Activated T-helper 1 cell treated with anti-CD3 and anti-CD28 coated beads, Interleukin-12 subunit alpha, Interleukin-12 subunit beta, Interleukin-2, Interleukin-4 antibody, amounts not matched to agents 30 ng/mL and 10 ng/mL and 1 ng/mL, durations not matched to agents 14 hours and 24 hours and 36 hours (primary cell): ENCODE data around the gene C2CD4C. TPM values are rescaled to one million over a fixed set of nuclear protein-coding genes. Genes with fewer than 3 reads are reported as not detected.
A peak's percentile ranks its signal among the peaks of the same experiment; 100 is the strongest.
"Not testable (repeated sequence)": the region's sequence is repeated elsewhere in the genome, so short reads cannot be mapped to it uniquely, and the experiment has no call there.

ENCODE experiments used
- DNase-seq: peaks from one replicate; pipeline ENCODE4 v3.0.0; 2021; ENCODE audit warnings: low spot score
- H3K27ac Mint-ChIP-seq: one replicate; pipeline ENCODE4 v1.8.0; 2021; ENCODE audit warnings: mild to moderate bottlenecking, mixed read lengths
- H3K27me3 Mint-ChIP-seq: one replicate; pipeline ENCODE4 v1.8.0; 2022; ENCODE audit warnings: mild to moderate bottlenecking, moderate library complexity, mixed read lengths; ENCODE audit not compliant: insufficient read depth
- H3K36me3 Mint-ChIP-seq: one replicate; pipeline ENCODE4 v1.8.0; 2021; ENCODE audit warnings: low read depth, mixed read lengths
- H3K4me1 Mint-ChIP-seq: one replicate; pipeline ENCODE4 v1.8.0; 2021; ENCODE audit warnings: low read depth, mixed read lengths
- H3K4me3 Mint-ChIP-seq: one replicate; pipeline ENCODE4 v1.8.0; 2021; ENCODE audit warnings: mild to moderate bottlenecking, moderate library complexity, mixed read lengths
- H3K9me3 Mint-ChIP-seq: one replicate; pipeline ENCODE4 v1.8.0; 2021; ENCODE audit warnings: mixed read lengths
- intact Hi-C: fragments of 100-400 bp; cut with micrococcal nuclease; formaldehyde crosslinking; loops from one replicate; pipeline ENCODE4 v1.15.1; 2024
- total RNA-seq: library from RNA; stranded (reverse); gene quantifications from 2 replicates; pipeline ENCODE4 v1.2.3, GENCODE V29; 2022

Gene C2CD4C
- total RNA-seq, 1 donor from 2014 or later: 0.08 TPM

DNA sequence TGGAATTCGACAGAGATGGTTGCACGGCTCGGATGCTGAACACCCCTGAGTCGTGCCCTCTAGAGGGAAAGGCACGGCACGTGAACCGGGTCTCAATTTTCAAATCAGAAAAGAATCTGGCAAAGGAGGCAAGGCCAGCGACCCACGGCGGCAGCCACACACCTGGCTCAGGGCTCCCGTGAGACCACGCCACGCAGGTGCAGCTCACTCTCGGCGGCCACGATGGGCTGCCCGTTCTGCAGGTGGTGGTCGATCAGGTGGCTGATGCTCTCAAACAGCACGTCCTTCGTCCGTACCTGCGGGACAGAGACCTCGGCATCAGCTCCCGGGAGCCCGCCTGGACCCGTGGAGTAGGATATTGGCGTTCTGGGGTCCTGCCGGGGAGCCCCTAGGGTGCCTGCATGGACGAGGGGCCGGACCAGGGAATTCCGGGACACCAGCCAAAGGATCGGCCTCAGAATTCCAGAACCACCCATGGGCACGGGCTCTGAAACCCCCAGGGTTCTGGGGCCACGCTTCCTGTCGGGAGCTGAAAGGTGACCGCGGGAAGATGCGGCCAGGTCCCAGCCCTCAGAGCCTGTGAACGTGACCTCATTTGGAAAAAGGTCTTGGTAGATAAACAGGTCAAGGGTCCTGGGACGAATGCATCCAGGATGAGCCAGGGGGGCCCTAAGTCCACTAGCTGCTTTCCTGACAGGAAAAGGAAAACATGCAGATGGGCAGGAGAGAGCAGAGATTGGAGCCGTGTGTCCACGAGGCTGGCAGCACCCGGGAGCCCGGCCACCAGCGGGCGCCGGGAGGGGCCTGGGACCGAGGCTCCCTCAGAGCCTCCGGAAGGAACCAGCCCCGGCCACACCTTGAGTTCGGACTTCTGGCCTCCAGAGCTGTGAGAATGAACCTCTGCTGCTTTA lies 10.1 kb upstream of the C2CD4C start:
- intact Hi-C loops: no loop called here
- H3K36me3 Mint-ChIP-seq: no peaks in the 10 kb centered on the region
- no peak overlapping the region for H3K27ac Mint-ChIP-seq
- no peaks in the 10 kb centered on the region for H3K9me3 Mint-ChIP-seq
- H3K4me1 Mint-ChIP-seq: no peaks in the 10 kb centered on the region
- DNase-seq: no peak
- H3K4me3 Mint-ChIP-seq: no peak overlapping the region
- peaks cover 2% of the 10 kb centered on the region for H3K27me3 Mint-ChIP-seq

DNA sequence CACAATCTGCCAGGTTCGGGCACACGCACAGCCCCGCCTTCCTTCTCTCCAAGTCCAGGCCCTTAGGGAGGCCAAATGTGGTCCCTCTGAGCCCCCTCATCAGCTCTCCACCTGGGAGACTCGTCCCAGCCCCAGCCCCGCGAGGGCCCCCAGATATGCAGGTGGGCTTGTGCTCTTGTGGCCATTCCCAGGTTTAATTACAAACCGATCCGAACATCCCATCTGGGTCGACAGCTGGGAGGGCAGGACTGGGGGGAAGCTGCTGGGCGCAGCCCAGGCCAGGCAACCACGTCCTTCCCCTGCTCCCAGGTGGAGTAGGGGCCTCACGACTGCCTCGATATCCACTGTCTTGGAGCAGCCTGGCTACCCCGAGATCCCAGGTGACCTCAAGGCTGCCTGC lies 7.5 kb upstream of the C2CD4C start:
- Mint-ChIP-seq H3K4me1 (no peaks in the 10 kb centered on the region), H3K27ac (no peak overlapping the region), H3K9me3 (no peaks in the 10 kb centered on the region), H3K27me3 (peaks cover 2% of the 10 kb centered on the region), H3K4me3 (no peak overlapping the region), H3K36me3 (no peaks in the 10 kb centered on the region)
- no peak for DNase-seq
- intact Hi-C loops: no loop called here

DNA sequence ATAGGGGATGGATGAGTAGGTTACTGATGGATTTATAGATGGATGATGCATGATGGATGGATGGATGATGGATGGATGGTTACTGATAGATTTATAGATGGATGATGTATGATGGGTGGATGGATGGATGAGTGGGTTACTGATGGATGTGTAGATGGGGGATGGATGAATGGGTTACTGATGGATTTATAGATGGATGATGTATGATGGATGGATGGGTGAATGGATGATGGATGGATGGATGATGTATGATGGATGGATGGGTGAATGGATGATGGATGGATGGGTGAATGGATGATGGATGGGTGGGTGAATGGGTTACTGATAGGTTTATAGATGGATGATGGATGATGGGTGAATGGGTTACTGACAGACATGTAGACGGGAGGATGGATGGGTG lies 6.3 kb upstream of the C2CD4C start:
- Mint-ChIP-seq H3K36me3 (no peaks in the 10 kb centered on the region), H3K4me3 (no peak overlapping the region), H3K4me1 (no peaks in the 10 kb centered on the region), H3K9me3 (no peaks in the 10 kb centered on the region), H3K27me3 (no peaks in the 10 kb centered on the region), H3K27ac (no peak overlapping the region)
- no peak for DNase-seq
- intact Hi-C loops: no loop called here

DNA sequence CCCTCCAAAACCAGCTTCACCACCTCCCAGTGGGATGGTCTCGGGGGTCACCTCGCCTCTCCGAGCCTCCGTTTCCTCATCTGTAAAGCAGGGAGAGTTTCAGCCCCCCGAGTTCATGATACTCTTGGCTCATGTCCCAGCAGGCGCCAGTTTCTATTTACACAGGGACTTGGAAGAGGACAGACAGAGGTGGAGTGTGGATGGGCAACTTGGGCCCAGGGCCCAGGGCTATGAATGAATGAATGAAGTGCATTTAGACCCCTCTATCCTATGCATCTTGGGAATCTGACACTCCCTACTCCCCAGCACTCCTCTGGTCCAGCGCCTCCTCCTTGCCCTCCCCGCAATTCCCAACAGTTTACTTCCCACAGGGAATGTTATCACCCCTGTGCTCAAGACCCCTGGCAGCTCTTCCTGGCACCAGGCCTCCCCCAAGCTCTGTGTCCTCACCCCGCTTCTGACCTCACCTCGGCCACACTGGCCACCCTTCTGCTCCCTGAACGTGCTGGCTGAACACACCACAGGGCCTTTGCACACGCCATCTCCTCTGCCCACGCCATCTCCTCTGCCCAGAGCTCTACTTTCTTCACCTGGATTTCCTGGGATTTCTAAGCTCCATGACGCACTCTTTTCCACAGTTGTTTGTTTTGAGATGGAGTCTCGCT lies 4.9 kb upstream of the C2CD4C start:
- intact Hi-C loops: no loop called here
- Mint-ChIP-seq H3K27ac (no peak overlapping the region), H3K27me3 (peaks cover 6% of the 10 kb centered on the region), H3K9me3 (no peaks in the 10 kb centered on the region), H3K4me3 (no peak overlapping the region), H3K36me3 (no peaks in the 10 kb centered on the region), H3K4me1 (peaks cover 5% of the 10 kb centered on the region)
- no peak for DNase-seq

DNA sequence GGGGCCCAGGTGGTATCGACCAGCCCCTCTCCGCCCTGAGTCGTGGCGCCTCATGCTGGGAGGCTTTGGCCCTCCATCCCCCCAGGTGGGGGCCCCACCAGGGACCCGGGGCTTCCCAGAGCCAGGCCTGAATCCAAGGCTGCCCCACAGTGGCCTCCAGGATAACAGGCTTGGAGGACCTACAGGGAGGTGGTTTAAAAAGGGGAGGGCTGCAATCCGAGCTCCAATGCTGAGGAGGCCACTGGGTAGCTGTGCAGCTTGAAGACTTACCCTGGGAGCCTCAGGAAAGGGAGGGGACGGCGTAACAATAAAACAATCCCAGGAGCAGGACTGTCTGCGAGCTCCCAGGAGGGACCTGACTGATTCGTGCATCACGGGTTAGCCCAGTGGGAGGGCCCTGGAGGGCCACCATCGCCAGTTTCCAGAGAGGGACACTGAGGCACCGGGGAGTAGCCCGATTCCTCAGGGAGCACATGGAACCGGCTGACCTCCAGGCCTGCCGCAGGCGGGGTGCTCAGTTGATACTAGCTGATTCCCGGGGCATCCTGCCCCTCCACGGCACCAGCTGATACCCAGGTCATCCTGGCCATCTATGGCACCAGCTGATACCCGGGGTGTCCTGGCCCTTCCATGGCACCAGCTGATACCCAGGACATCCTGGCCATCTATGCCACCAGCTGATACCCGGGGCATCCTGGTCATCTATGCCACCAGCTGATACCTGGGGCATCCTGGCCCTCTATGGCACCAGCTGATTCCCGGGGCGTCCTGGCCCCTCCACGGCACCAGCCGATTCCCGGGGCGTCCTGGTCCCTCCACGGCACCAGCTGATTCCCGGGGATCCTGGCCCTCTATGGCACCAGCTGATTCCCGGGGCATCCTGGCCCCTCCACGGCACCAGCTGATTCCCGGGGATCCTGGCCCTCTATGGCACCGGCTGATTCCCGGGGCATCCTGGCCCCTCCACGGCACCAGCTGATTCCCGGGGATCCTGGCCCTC lies 3.7 kb upstream of the C2CD4C start:
- Mint-ChIP-seq H3K27me3 (peaks cover 6% of the 10 kb centered on the region), H3K9me3 (no peaks in the 10 kb centered on the region), H3K27ac (no peak overlapping the region), H3K4me1 (peaks cover 5% of the 10 kb centered on the region), H3K4me3 (no peak overlapping the region), H3K36me3 (no peaks in the 10 kb centered on the region)
- no peak for DNase-seq
- intact Hi-C loops: no loop called here

DNA sequence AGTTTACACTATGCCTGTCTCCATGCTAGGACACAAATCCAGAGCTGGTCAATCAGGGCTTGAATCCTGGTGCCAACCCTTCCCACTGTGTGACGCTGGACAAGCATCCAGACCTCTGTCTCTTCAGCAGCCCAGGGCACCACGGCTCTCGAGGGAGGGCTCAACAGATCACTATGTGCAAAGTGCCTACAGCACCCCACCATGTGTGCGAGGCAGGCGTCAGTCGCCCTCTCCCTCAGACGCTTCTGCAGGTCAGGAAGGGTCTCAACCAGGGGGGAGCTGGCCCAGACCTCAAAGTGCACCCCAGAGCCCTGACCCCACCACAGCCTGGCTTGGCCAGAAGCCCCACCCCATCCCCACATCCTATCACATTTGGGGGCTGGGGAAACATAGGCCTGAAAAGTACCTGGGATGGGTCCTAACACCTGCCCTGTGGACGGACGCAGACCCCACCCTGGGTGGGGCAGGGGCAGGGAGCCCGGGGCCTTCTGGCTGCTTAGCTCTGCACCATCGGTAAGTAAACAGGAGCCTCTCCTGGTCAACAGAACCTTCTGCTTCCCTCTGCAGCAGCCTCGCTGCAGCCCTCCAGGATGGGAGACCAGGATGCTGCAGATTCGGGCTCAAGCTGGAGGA lies 2.9 kb upstream of the C2CD4C start:
- intact Hi-C loops: no loop called here
- no peak overlapping the region for H3K4me3 Mint-ChIP-seq
- H3K27me3 Mint-ChIP-seq: peaks cover 6% of the 10 kb centered on the region
- H3K4me1 Mint-ChIP-seq: peaks cover 5% of the 10 kb centered on the region
- no peak for DNase-seq
- H3K9me3 Mint-ChIP-seq: no peaks in the 10 kb centered on the region
- no peaks in the 10 kb centered on the region for H3K36me3 Mint-ChIP-seq
- no peak overlapping the region for H3K27ac Mint-ChIP-seq

DNA sequence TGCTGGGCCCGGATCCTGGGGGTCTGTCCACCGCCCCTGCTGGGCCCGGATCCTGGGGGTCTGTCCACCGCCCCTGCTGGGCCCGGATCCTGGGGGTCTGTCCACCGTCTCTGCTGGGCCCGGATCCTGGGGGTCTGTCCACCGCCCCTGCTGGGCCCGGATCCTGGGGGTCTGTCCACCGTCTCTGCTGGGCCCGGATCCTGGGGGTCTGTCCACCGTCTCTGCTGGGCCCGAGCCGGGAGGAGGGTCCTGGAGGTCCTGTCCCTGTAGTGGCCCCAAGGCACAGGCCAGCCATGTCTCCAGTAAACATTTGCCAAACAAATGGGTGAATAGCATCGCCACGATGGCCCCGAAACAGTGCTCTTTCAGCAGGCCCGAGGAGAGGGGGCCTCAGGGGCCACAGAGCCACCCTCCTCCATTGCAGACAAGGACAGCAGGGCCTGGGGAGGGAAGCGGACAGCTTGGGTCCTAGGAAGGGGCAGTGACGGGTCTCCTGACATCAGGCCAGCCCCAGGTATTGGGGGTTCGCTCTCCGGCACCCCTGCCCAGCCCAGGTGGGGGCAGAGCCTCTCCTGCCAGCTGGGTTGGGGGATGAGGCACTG lies 2.3 kb upstream of the C2CD4C start:
- H3K4me3 Mint-ChIP-seq, H3K27me3 Mint-ChIP-seq, H3K27ac Mint-ChIP-seq, H3K36me3 Mint-ChIP-seq, H3K9me3 Mint-ChIP-seq, H3K4me1 Mint-ChIP-seq, DNase-seq, intact Hi-C loops: not testable (repeated sequence)

DNA sequence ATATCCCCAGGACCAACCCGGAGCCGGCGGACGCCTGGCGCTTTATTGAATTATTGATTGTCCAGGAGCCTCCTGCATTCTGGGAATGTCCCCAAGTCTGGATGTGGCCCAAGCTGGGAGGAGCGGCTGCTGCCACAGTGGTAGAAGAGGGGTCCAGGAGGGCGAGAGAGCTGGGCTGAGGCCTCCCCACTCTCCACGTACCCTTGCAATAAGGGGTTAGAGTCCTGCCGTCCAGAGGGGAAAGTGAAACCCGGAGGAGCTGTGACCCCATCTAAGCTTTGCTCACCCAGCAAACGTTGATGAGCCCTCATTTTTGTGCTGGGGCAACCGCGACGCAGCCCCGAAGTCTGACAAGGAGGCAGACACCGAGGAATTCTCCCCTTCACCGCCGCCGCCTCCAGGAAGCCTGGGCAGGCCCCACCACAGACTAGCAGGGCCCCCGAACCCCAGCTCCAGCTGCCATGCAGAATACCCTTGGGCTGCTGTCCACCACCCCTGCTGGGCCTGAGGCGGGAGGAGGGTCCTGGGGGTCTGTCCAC lies 1.4 kb upstream of the C2CD4C start:
- no peak overlapping the region for H3K4me3 Mint-ChIP-seq
- H3K27me3 Mint-ChIP-seq: peaks cover 6% of the 10 kb centered on the region
- no peak for DNase-seq
- no peaks in the 10 kb centered on the region for H3K36me3 Mint-ChIP-seq
- intact Hi-C loops: no loop called here
- H3K9me3 Mint-ChIP-seq: no peaks in the 10 kb centered on the region
- H3K4me1 Mint-ChIP-seq: peaks cover 5% of the 10 kb centered on the region
- H3K27ac Mint-ChIP-seq: no peak overlapping the region

DNA sequence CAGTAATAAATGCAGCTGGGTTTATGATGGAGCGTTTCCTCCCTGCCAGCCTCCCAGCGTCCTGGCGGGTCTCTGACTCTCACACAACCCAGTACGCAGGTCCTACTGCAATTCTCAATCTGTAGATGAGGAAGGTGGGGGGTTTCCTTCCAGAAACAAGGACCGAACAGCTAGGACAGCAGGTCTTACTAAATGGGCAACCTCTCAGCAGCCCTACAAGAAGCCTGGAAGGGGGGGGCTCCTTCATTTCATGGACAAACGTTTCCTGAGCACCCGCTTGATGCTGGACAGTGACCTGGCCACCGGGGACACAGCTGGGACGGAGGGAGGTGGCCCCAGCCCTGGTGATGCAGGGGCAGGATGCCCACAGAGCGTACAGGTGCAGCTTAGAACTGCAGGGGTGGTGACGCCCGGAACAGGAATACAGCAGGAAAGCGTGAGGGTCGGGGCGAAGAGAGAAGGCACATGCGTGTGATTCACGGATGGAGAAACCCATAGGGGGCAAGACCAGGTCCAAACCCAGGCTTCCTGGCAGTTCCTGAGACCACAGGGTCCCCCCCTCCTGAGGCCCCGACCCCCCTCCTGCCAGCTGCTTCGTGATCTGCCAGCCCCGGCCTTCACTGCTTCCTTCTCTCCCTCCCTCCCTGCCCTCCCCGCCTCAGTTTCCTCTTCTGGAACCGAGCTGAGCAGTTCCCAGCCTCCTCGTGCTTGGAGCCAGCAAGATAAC lies 732 bp upstream of the C2CD4C start:
- DNase-seq: no peak
- Mint-ChIP-seq H3K9me3 (no peaks in the 10 kb centered on the region), H3K4me1 (peaks cover 5% of the 10 kb centered on the region), H3K27me3 (peaks cover 6% of the 10 kb centered on the region), H3K27ac (peak overlapping the region; percentile 36), H3K36me3 (no peaks in the 10 kb centered on the region), H3K4me3 (peak overlapping the region; percentile 60)
- intact Hi-C loops: no loop called here

DNA sequence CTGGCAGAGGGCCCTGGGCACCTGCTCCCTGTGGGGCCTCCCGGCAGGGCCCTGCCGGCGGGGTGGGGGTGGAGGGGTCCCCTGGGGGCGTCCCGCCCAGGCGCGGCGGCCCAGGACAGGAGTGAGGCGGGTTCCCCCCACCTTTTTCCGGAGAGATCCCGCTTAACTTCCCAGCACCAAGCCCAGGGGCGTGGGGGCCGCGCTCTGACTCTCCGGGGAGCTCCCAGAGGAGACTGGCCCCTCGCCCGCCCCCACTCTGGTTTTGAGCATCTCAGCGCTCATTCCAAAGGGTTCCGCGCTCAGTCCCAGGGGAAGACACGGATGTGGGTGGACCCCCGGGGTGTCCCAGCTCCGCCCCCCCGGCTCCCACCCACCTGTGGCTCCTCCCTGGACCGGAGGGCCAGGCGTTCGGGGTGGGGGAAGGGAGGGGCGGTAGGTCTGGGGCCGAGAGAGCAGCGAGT lies 476 bp downstream of the C2CD4C start:
- Mint-ChIP-seq H3K4me1 (peaks cover 5% of the 10 kb centered on the region), H3K36me3 (no peaks in the 10 kb centered on the region), H3K9me3 (no peaks in the 10 kb centered on the region), H3K4me3 (no peak overlapping the region), H3K27ac (no peak overlapping the region), H3K27me3 (peaks cover 6% of the 10 kb centered on the region)
- no peak for DNase-seq
- intact Hi-C loops: no loop called here
